ENCODE measurements around the gene GRID1.

Gene GRID1

GRCh38 chr10:85604884-85605283 lies 761.7 kb downstream of the GRID1 start:
- no peak overlapping the region for H3K4me3 ChIP-seq (ENCODE audit: low read length)
- no peak for DNase-seq (ENCODE audit: low read depth)
- TF ChIP-seq, protein P1, sequence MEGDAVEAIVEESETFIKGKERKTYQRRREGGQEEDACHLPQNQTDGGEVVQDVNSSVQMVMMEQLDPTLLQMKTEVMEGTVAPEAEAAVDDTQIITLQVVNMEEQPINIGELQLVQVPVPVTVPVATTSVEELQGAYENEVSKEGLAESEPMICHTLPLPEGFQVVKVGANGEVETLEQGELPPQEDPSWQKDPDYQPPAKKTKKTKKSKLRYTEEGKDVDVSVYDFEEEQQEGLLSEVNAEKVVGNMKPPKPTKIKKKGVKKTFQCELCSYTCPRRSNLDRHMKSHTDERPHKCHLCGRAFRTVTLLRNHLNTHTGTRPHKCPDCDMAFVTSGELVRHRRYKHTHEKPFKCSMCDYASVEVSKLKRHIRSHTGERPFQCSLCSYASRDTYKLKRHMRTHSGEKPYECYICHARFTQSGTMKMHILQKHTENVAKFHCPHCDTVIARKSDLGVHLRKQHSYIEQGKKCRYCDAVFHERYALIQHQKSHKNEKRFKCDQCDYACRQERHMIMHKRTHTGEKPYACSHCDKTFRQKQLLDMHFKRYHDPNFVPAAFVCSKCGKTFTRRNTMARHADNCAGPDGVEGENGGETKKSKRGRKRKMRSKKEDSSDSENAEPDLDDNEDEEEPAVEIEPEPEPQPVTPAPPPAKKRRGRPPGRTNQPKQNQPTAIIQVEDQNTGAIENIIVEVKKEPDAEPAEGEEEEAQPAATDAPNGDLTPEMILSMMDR (IDR thresholded peaks at IDR 0.05; ENCODE audit: insufficient read depth, low read depth, low read length, missing control alignments): no peak

DNA sequence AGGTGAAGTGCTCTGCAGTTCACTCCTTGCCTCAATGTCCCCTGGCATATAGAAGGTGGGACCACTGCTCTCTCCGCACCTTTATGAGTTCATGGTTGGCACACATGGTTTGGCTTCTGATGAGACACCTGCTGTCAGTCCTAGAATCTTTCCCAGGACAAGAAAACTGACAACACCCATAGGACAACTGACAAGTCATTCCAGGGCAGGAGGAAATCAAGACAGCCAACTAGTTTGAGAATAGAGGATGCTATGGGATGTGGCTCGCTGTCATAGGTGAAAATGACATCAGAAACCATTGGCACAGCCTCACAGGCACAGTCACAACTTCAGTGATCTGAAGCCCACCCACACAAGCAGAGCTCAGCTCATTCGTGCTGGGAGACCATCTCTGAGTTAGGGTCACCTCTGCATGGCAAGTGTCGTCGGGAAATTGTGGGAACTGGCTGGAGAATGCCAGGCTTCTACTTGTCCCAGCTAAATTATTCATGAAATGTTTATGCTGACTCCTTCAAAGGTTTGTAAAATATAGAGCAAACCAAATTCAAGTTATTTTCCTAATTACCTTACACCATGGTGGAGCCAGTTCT lies 762.4 kb downstream of the GRID1 start:
- TF ChIP-seq, protein P1 (IDR thresholded peaks at IDR 0.05; ENCODE audit: insufficient read depth, low read depth, low read length, missing control alignments): no peak
- no peak for DNase-seq (ENCODE audit: low read depth)

DNA sequence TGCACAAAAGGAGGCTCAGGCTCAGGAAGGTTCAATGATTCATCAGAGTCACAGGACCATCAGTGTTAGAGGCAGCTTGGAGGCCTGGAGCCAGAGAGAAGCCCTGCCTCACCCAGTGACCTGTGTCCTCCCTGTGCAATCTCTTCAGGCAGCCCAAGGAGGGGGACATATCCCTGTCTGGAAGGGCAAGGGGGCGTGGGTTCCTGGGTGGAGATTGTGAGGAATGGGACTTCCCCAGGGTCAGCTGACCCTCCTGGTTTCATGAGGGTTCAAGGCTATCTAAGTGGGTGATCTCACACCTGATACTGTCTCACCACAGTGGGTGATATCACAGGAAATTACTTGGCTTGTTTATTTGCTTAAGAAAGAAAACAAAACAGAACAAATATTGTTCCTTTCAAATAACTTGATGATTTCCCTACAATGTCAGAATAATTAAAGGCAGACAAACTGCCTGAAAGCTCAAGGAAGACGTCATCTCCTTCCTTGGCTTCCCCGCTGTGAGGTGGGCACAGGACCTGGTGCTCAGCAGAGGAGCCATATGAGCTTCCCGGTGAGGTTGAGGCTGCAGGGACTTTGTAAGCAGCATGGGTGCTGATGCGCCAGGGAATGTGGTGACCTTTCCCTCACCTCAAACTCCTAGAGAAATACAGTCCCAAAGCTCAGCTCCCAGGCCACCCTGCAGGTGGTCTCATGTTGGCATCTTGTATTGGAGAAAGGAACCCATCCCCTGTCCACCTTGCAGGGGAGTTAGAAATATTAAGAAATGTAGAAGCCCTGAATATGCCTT lies 763.2 kb downstream of the GRID1 start:
- TF ChIP-seq, protein P1 (IDR thresholded peaks at IDR 0.05; ENCODE audit: insufficient read depth, low read depth, low read length, missing control alignments): no peak
- no peak for DNase-seq (ENCODE audit: low read depth)
- H3K4me3 ChIP-seq (ENCODE audit: low read length): no peak overlapping the region

More for the DNA sequence above, 762.4 kb downstream of the GRID1 start:
- H3K4me3 ChIP-seq (ENCODE audit: low read length): no peak overlapping the region

DNA sequence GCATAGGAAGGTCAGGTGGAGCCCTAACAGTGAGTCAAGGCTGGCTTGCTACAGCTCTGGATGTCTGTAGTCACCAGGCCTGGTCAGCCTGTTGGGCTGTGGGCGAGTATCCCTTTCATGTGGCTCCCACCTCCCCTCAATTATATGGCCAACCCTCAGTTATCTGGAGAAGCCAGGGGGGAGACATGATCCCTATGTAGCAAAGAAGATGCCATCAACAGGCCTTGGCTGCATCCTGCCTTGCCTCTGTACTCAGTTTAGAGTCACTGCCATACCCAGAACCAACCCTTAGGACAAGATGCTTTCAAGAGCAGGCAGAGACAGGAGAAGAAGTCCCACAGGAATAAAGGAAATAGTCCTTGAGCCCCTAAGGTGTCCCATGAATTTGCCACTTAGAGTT lies 763.9 kb downstream of the GRID1 start:
- TF ChIP-seq, protein P1 (IDR thresholded peaks at IDR 0.05; ENCODE audit: insufficient read depth, low read depth, low read length, missing control alignments): no peak

GRCh38 chr10:85602306-85602705 lies 764.3 kb downstream of the GRID1 start:
- TF ChIP-seq, protein P1 (IDR thresholded peaks at IDR 0.05; ENCODE audit: insufficient read depth, low read depth, low read length, missing control alignments): no peak
- no peak for DNase-seq (ENCODE audit: low read depth)
- no peak overlapping the region for H3K4me3 ChIP-seq (ENCODE audit: low read length)

More for the DNA sequence above, 763.9 kb downstream of the GRID1 start:
- no peak for DNase-seq (ENCODE audit: low read depth)
- no peak overlapping the region for H3K4me3 ChIP-seq (ENCODE audit: low read length)

GRCh38 chr10:85601526-85601925 lies 765.1 kb downstream of the GRID1 start:
- TF ChIP-seq, protein P1 (IDR thresholded peaks at IDR 0.05; ENCODE audit: insufficient read depth, low read depth, low read length, missing control alignments): no peak
- H3K4me3 ChIP-seq (ENCODE audit: low read length): no peak overlapping the region
- no peak for DNase-seq (ENCODE audit: low read depth)
